ENCODE data around the gene PRIMPOL.

PRIMPOL gene

DNA sequence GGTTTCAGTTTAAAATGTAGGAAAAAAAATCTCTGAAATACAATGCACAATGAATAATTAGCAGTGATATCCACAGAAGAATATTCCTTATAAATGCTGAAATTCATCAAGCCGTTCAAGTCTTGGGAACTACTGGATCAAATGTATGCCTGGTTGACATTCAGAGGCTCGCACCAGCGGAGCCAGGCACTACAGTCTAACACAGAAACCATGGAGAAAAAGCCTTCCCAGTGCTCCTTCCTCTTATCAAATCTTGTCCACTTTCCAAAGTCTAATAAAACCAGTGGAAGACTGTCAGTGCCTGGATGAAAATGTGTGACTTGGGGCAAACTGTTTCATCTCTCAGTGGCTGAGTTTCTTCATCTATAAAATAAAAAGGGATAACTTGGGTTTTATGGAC is 48.4 kb downstream of the PRIMPOL start:
- peaks cover 74% of the 10 kb centered on the region for H3K36me3 ChIP-seq (ENCODE audit: low read depth)
- ATAC-seq (ENCODE audit: low read depth) (no peak), DNase-seq (ENCODE audit: low spot score) (no peak)
- H3K9me3 ChIP-seq (ENCODE audit: severe bottlenecking): no peaks in the 10 kb centered on the region
- H3K27me3 ChIP-seq (ENCODE audit: insufficient read depth, poor library complexity, severe bottlenecking): no peaks in the 10 kb centered on the region
- peaks cover 17% of the 10 kb centered on the region for H3K4me1 ChIP-seq (ENCODE audit: insufficient read depth, poor library complexity, severe bottlenecking)
- TF ChIP-seq, protein P1, sequence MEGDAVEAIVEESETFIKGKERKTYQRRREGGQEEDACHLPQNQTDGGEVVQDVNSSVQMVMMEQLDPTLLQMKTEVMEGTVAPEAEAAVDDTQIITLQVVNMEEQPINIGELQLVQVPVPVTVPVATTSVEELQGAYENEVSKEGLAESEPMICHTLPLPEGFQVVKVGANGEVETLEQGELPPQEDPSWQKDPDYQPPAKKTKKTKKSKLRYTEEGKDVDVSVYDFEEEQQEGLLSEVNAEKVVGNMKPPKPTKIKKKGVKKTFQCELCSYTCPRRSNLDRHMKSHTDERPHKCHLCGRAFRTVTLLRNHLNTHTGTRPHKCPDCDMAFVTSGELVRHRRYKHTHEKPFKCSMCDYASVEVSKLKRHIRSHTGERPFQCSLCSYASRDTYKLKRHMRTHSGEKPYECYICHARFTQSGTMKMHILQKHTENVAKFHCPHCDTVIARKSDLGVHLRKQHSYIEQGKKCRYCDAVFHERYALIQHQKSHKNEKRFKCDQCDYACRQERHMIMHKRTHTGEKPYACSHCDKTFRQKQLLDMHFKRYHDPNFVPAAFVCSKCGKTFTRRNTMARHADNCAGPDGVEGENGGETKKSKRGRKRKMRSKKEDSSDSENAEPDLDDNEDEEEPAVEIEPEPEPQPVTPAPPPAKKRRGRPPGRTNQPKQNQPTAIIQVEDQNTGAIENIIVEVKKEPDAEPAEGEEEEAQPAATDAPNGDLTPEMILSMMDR (IDR thresholded peaks at IDR 0.05; ENCODE audit: poor library complexity, severe bottlenecking): no peak
- no peak overlapping the region for H3K27ac ChIP-seq (ENCODE audit: poor library complexity, severe bottlenecking)
- no peak overlapping the region for H3K4me3 ChIP-seq (ENCODE audit: severe bottlenecking)

DNA sequence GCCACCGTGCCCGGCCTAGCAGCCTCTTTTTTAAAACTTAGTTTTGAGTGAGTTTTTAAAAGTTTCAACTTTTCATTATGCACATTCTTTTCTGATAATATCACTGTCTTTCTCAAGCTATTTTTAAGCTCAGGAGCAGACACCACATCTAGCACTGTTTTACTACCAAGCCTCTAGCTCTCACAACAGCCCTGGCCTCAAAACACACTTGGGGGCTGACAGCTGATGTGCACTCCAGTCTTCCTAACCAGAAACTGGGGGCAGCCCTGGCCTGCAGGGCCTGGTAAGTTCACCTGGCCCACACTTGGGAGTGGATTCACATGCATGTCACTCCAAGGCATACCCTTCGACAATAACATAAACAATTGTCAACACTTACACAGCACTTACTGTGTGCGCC is 50.4 kb downstream of the PRIMPOL start:
- ATAC-seq (ENCODE audit: low read depth): no peak
- TF ChIP-seq, protein P1 (IDR thresholded peaks at IDR 0.05; ENCODE audit: poor library complexity, severe bottlenecking): no peak
- H3K4me3 ChIP-seq (ENCODE audit: severe bottlenecking): no peak overlapping the region
- no peaks in the 10 kb centered on the region for H3K27me3 ChIP-seq (ENCODE audit: insufficient read depth, poor library complexity, severe bottlenecking)
- H3K27ac ChIP-seq (ENCODE audit: poor library complexity, severe bottlenecking): no peak overlapping the region
- H3K9me3 ChIP-seq (ENCODE audit: severe bottlenecking): no peaks in the 10 kb centered on the region
- H3K36me3 ChIP-seq (ENCODE audit: low read depth): peaks cover 72% of the 10 kb centered on the region
- H3K4me1 ChIP-seq (ENCODE audit: insufficient read depth, poor library complexity, severe bottlenecking): peaks cover 14% of the 10 kb centered on the region
- no peak for DNase-seq (ENCODE audit: low spot score)

DNA sequence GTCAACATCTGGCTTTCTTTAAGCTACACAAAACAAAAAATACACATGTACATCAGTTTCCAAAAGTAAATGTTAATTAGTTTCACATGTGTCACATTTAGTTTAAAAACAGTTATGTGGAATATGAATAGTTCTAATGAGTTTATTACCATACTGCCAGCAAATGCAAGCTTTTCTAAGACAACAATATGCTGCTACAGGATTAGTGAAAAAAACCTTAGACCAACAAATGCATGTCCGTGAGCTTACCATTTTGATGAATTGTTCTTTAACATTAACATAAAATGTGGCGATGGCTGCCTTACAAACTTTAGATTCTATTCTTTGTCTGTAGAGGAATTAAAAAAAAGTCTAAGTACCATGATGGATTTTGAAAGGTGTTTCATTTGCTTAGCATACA is 52.6 kb downstream of the PRIMPOL start:
- ATAC-seq (ENCODE audit: low read depth): no peak
- TF ChIP-seq, protein P1 (IDR thresholded peaks at IDR 0.05; ENCODE audit: poor library complexity, severe bottlenecking): no peak
- Histone ChIP-seq H3K4me1 (ENCODE audit: insufficient read depth, poor library complexity, severe bottlenecking) (no peaks in the 10 kb centered on the region), H3K9me3 (ENCODE audit: severe bottlenecking) (no peaks in the 10 kb centered on the region), H3K36me3 (ENCODE audit: low read depth) (peaks cover 70% of the 10 kb centered on the region), H3K27me3 (ENCODE audit: insufficient read depth, poor library complexity, severe bottlenecking) (no peaks in the 10 kb centered on the region), H3K27ac (ENCODE audit: poor library complexity, severe bottlenecking) (no peak overlapping the region), H3K4me3 (ENCODE audit: severe bottlenecking) (no peak overlapping the region)
- no peak for DNase-seq (ENCODE audit: low spot score)

DNA sequence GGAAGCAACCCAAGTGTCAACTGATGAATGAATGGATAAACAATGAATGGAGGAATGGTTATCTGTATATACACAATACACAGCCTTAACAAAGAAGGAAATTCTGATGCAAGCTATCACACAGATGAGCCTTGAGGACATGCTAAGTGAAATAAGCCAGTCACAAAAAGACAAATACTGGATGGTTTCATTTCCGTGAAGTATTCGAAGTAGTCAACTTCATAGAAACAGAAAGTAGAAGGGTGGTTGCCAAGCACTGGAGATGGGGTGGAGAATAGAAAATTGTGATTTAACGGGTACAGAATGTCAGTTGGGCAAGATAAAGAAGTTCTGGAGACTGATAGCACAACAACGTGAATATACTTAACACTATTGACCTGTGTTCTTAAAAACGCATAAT is 56.2 kb downstream of the PRIMPOL start:
- DNase-seq (ENCODE audit: low spot score) (no peak), ATAC-seq (ENCODE audit: low read depth) (no peak)
- Histone ChIP-seq H3K36me3 (ENCODE audit: low read depth) (peaks cover 88% of the 10 kb centered on the region), H3K9me3 (ENCODE audit: severe bottlenecking) (no peaks in the 10 kb centered on the region), H3K27me3 (ENCODE audit: insufficient read depth, poor library complexity, severe bottlenecking) (no peaks in the 10 kb centered on the region), H3K27ac (ENCODE audit: poor library complexity, severe bottlenecking) (no peak overlapping the region), H3K4me3 (ENCODE audit: severe bottlenecking) (no peak overlapping the region), H3K4me1 (ENCODE audit: insufficient read depth, poor library complexity, severe bottlenecking) (no peaks in the 10 kb centered on the region)
- TF ChIP-seq, protein P1 (IDR thresholded peaks at IDR 0.05; ENCODE audit: poor library complexity, severe bottlenecking): no peak

DNA sequence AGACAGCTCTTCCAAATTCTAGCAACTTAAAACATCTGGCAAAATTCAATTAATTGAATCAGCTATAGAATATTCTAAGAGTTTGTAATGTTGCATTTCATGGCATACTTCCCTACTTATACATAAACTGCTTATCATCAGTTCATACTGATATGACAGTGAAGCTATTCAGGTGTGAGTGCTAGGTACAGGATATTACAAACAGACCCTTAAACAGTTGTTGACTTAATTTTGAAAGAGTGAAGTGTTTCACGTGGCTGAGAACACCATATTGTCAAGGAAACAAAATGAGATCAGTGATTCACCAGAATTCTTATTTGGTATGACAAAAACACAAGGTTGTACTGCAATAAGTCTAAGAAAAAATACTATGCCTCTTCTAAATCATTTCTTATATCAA is 56.9 kb downstream of the PRIMPOL start:
- no peaks in the 10 kb centered on the region for H3K9me3 ChIP-seq (ENCODE audit: severe bottlenecking)
- DNase-seq (ENCODE audit: low spot score) (no peak), ATAC-seq (ENCODE audit: low read depth) (no peak)
- no peaks in the 10 kb centered on the region for H3K4me1 ChIP-seq (ENCODE audit: insufficient read depth, poor library complexity, severe bottlenecking)
- TF ChIP-seq, protein P1 (IDR thresholded peaks at IDR 0.05; ENCODE audit: poor library complexity, severe bottlenecking): no peak
- peaks cover 88% of the 10 kb centered on the region for H3K36me3 ChIP-seq (ENCODE audit: low read depth)
- no peak overlapping the region for H3K27ac ChIP-seq (ENCODE audit: poor library complexity, severe bottlenecking)
- no peaks in the 10 kb centered on the region for H3K27me3 ChIP-seq (ENCODE audit: insufficient read depth, poor library complexity, severe bottlenecking)
- H3K4me3 ChIP-seq (ENCODE audit: severe bottlenecking): no peak overlapping the region

All from RWPE2 (cell line).